CD4-positive, alpha-beta T cell treated with Interleukin-15 for 1 hour (primary cell): ENCODE data around the gene TGM1.

Source experiments
- DNase-seq: peaks from one replicate; pipeline ENCODE4 v3.0.0-alpha.2; 2020

Gene TGM1

DNA sequence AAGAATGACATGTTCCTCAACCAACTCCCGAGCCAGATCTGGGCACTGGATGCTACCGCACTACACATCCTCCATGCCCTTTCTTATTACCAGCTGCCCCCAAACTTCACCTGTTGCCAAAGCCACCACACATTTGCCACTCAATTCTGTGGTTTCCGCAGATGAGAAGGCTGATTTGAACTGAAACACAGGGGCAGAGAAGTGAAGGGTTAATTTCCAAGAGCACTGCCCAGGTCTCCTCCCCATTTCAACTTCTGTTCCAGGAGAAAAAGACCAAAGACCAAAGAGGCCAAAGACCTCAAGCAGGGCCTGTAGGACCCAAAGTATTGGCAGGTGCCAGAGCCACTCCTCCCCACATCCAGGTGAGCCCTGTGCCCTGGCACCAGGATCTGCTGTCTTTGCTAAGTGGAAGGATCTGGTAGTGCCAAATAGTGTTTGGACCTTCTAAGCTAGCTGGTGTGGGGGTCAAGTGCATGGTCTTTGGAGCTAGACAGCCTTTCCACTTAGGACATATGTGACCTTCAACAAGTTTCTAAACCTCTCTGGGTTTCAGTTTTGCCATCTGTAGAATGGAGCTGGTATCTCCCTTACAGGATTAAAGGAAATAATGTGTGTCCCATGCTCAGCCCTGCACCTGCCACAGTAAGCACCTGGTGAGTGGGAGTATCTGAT is 28.6 kb upstream of the TGM1 start:
- no peak for DNase-seq

- no peak for DNase-seq
Observed at GRCh38 chr14:24290746-24291145, 27.8 kb upstream of the TGM1 start.

- DNase-seq: no peak
Observed at GRCh38 chr14:24289649-24290280, 26.8 kb upstream of the TGM1 start.

DNA sequence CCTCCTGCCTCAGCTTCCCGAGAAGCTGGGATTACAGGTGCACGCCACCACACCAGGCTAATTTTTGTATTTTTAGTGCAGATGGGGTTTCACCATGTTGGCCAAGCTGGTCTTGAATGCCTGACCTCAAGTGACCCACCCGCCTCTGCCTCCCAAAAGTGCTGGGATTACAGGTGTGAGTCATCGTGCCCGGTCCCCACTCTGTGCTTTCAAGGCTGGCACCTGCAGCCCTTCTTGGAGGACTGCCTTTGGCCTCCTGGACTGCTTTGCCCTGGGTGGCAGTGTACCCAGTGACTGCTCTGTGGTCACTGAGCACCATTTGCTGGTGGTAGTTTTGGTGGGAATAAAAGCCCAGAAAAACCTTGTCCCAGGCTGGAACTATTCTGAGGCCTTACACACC is 24.0 kb upstream of the TGM1 start:
- no peak for DNase-seq

DNA sequence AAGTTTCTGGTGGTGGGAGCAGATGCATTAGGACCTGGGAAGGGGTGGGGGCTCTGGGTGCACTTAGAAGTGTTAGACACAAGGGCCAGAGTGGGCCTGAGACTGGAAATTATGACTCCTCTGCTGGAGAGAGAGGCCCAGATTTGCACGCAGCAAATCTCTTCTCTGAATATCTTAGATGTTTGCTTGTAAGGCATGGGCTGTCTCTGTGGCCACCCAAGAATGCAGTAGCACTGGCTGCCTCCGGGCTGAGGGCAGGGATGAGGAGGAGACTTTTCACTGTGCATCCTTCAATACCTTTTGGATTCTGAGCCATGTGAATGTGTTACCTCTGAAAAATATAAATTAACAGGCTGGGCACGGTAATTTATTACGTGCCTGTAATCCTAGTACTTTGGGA is 22.4 kb upstream of the TGM1 start:
- DNase-seq: no peak

- DNase-seq: no peak
Observed at GRCh38 chr14:24284501-24285035, 21.6 kb upstream of the TGM1 start.

DNA sequence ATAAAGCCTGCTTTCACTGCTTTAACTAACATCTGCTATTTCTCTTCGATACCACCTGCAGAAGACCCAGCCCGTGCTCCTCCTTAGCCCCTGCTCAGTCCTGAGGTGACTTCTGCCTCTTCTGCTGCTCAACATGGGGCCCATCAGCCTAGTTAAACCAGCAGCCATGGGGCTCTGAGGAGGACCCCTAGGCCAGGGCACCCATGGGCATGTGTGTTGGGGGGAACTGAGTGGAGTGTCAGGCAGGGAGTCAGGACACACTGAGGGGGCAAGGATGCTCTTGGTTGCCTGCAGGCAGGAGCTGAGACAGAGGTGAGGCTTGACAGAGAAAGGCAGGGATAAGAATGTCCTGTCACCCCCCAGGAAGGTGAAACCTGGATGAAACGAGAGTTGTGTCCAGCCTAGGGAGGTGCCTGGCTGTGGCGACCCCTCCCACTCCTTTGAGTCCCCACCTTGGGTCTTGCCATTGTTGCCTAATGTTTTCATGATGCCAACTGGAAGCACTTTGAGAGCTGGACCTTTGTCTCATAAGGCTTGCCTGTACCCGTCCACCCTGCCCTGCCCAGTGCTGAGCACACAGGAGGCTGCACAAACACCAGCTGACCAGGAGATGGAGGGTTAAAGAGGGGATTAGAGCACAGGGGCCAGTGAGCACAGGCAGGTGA is 21.0 kb upstream of the TGM1 start:
- no peak for DNase-seq

- no peak for DNase-seq
Observed at GRCh38 chr14:24282736-24283135, 19.8 kb upstream of the TGM1 start.

DNA sequence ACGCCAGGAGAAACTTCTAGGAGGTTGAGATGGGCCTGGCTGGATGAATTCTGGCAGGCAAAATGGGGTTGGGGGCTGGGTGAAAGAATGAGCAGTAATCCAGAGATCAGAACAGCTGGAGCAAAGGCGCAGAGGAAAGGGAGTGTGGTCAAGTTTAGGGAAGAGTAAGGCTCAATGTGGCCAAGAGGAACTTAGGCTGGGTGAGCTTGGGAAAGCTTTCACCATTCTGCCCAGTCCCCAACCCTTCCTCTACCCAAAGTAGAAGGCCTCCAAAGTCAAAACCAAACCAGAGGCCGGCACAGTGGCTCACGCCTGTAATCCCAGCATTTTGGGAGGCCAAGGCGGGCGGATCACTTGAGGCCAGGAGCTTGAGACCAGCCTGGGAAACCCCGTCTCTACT is 18.7 kb upstream of the TGM1 start:
- no peak for DNase-seq

DNA sequence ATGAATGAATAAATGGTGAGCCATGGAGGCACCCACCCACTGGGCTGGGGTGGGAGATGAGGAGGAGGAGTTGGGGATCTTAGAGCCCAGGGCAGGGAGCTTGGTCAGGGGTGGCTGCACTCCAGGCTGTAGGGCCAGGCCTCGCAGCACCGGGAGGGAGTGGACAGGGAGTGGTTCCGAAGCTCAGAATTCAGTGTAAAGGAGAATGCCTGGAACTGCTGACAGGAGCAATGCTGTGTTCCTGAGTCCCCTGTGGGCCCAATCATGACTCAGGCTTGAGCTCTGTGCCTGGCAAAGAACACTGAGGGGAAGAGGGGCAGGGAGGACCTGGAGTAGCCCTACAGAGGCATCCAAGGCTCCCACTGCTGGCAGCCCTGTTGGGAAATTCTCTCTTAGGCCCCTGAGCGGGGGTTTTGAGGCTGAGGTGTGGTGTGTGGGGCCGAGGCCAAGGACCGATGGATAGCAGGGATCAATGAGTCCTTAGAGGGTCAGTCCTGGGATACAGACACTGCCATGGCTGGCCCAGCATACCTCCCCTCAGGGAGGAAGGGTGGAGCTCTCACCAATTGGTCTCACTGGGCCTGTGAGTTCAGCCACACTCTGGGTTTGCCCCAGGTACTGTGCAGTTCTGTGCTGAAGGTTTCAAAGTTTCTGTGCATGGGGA is 18.0 kb upstream of the TGM1 start:
- no peak for DNase-seq

GRCh38 chr14:24279301-24280186 is 16.6 kb upstream of the TGM1 start:
- peak; percentile 76 for DNase-seq

DNA sequence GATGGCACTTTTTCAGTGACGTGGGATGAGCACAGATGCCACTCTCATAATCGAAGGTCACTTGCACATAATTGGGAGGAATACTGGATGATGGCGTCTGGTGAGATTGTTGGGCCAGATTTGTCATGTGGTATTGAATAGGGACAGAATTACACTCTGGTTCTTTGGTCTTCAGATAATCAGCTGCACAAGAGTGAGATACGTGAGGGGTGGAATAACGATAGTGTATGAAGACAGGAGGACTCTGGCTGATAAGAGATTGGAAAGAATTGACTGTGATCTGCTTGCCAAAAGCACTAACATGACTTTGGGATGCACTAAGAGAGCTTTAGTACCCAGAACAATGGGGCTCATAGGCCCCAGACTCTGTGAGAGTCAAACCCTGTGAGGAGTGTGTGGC is 15.4 kb upstream of the TGM1 start:
- DNase-seq: no peak

- DNase-seq: peak; percentile 59
Observed at GRCh38 chr14:24277606-24278321, 14.8 kb upstream of the TGM1 start.

GRCh38 chr14:24277071-24277470 is 14.1 kb upstream of the TGM1 start:
- DNase-seq: no peak

DNA sequence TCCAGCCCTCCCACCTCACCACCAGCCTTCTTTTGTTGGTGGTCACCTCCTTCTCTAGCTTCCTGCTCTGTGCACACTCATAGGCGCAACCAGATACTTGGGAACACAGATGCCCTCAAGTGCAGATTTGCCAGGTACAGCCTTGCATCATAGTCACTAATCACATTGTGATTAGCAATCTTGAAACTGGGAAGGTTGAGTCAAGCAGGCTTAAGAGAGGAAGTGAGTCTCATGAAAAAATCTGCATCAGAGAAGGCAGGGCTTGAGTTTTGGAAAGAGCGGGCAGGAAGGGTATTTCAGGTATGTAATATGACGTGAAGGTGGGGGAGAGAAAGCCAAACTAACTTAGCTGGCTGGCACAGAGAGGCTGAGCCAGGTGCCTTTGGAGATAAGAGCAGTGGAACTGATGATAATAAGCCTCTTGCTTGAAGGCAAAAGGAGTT is 11.1 kb upstream of the TGM1 start:
- peak; percentile 55 for DNase-seq

DNA sequence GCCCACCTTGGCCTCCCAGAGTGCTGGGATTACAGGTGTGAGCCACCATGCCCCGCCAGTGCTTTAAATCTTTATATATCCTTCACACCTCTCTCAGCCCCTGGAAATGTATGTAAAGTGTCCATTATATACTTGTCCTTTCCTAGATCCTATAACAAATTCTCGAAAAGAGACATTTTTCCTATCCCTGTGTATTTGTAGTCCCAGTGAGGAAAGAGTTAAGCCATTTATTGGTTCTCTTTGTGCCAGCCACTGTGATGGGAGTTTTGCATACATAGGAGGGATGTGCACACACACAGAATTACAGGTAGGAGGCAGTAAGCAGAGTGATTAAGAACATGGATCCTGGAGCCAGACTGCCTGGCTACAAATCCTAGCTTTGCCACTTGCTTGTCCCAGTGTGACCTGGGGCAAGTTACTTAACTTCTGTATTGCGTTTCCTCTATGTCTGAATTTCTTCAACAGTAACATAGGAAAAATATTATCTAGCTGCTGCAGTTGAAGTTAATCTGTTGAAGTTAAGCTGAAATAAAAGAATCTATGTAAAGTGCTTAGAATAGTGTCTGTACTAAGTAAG is 10.5 kb upstream of the TGM1 start:
- DNase-seq: no peak

GRCh38 chr14:24272467-24272866 is 9.5 kb upstream of the TGM1 start:
- no peak for DNase-seq

GRCh38 chr14:24271834-24272263 is 8.9 kb upstream of the TGM1 start:
- DNase-seq: no peak

GRCh38 chr14:24271134-24271833 is 8.3 kb upstream of the TGM1 start, which contains the start of gene RABGGTA:
RABGGTA (minus strand) TSS chr14:24271597; CDS start chr14:24271115, 482 bp downstream.
- DNase-seq: peak; percentile 96

DNA sequence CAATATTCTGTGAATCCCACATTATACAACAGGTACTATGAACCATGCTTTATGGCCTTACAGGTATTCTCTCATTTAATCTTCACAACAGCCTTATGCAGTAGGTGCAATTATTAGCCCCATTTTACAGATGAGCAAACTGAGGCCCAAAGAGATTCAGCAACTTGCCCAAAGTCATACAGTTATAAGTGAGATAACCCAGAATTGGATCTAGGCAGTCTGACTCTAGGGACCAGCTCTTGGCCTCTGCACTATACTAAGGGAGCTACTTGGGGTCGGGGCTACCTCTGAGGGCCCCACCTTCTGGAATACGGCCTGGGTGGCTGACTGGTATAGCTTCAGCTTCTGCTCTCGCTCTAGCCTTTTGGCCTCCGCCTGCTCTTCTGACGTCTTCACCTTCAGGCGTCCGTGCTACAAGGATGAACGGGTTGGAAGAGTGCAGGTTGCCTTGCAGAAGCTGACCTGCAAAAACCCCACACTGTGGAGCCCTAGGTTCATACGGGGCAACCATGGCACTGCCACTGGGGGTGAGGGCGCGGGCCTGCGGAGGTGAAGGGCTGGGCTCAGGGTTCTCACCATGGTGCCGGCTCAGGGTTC is 7.7 kb upstream of the TGM1 start:
- DNase-seq: no peak
